HG02798 (cell line): ENCODE data around the gene RSPH4A.
"Not testable (repeated sequence)": the region's sequence is repeated elsewhere in the genome, so short reads cannot be mapped to it uniquely, and the experiment has no call there.

Experiments used
- ATAC-seq: cut with Tn5 transposase; IDR thresholded peaks from one replicate; pipeline ENCODE4 v1.9.1; 2021; ENCODE audit warnings: mild to moderate bottlenecking; ENCODE audit not compliant: unreplicated experiment, poor library complexity

Gene RSPH4A

DNA sequence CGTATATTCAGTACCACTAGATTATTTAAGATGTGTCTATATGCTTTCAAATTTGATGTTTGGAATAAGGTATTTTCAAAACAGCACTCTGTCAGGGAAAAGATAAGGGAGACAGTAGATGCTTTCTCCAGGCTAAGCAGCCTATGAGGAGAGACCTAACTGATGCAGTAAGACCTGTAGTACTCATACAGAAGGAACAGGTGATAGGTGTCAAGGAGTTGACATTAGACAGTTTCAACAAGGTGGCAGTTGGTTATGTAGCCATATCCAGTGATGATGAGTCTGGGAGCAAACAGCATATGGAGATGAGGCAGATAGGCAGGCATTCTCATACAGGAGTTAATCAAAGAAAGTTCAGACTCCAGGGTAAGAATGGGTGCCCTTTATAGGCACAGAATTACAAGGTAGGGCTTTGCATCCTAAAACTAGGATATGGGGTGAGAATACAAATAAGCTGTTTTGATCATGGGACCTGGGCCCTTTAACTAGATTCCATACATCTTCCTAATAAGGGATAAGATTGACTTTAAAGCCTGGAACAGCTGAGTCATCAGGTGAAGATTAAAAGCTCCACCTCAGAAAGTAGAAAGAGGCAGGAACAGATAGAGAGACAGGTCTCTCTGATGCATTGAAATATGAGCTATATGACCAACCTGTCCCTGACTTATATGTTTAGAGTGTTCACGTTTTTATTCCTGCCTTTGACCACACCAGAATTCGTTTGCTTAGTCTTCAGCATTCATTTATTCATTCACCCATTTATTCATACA lies 7.9 kb downstream of the RSPH4A start:
- ATAC-seq = no peak

DNA sequence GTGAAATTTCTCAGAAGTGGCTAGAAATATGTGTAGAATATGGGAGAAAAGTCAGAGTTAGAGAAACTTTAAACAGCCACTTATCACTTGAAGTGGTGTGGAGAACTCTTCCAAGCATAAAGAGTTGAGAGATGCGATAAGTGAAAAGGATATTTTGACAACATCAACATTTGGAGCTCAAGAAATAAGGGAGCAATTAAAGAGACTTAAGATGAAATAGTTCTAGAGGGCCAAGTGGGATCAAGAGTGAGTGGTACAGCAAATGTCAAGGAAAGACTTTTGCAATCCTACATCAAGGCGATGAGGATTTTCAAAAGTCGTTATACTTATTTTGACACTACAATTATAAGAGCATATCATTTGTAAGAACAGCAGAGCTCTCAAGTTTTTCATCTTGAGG lies 9.6 kb downstream of the RSPH4A start:
- ATAC-seq = no peak

- ATAC-seq = no peak
Measured at GRCh38 chr6:116629563-116629981, 13.3 kb downstream of the RSPH4A start.

DNA sequence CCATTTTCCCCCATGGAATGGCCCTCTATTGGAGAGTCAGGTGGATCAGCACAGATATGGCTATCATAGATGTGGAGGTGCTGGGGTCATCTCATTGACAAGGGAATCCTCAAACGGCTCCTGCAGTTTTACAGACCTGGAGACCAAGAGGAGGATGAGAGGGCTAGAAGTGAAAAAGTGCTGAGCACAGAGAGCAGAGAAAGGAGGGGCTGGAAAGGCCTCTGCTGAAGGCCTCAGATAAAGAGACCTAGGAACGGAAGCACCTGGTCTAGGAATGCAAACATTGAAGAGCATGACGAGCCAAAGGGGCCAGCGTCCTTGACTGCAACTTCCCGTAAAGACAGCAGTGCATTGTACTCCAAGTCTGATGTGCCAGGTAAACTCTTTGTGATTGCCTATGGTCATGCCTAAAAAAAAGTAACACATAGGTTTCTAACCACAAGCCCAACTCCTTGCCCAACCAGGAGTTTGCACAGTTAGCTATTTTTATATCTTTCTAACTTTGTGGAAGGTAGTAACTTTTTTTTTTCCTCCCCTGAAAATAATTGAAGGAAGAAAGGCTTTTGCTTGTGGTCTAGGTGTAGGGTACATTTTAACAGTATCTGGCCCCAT lies 15.2 kb downstream of the RSPH4A start:
- no peak for ATAC-seq

DNA sequence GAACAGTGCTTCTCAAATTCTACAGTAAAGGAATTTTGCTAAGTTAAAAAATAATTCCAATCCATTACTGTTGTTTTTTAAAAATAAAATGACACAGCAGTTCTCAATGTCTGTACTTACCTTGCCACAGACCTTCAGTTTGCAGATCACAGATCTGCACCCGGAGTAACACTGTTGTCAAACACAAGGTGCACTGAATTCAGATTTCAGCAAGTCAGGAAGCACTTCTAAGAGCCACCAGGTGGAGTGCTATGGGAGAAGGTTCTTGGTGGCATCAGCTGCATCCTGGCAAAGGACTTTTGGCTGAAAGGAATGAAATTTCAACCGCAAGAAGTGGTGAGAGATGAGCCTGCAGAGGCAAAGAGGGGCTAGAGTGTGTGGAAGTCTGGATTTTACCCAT lies 17.4 kb downstream of the RSPH4A start:
- ATAC-seq = no peak

- ATAC-seq = no peak
Measured at GRCh38 chr6:116648156-116648555, 31.9 kb downstream of the RSPH4A start.

GRCh38 chr6:116649129-116649528 lies 32.9 kb downstream of the RSPH4A start:
- ATAC-seq = no peak

GRCh38 chr6:116651916-116652315 lies 35.6 kb downstream of the RSPH4A start:
- ATAC-seq = no peak

- ATAC-seq = no peak
Measured at GRCh38 chr6:116661594-116661993, 45.3 kb downstream of the RSPH4A start.

- ATAC-seq = no peak
Measured at GRCh38 chr6:116662202-116662601, 45.9 kb downstream of the RSPH4A start.

GRCh38 chr6:116663308-116663707 lies 47.0 kb downstream of the RSPH4A start:
- ATAC-seq = no peak

- not testable (repeated sequence) for ATAC-seq
Measured at GRCh38 chr6:116664169-116664568, 47.9 kb downstream of the RSPH4A start.

GRCh38 chr6:116665464-116665863 lies 49.2 kb downstream of the RSPH4A start:
- ATAC-seq = no peak

DNA sequence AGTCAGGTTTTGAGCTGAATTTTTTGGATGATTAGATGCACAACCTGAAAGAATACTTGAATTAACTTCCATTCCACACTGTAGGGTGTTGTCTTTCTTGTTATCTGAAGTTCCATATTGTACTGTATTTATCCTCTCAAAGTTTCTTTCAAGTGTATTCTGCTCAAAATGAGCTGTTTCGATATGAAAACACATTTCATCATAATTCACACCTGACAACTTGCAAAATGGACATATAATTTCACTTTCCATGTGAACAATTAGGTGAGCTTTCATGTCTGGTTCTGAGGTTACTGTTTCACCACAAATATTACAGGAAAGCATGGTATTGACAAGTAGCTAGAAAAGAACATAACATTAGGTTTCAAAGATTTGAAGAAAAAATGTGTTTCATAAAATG lies 50.6 kb downstream of the RSPH4A start:
- ATAC-seq = peak; percentile 48

DNA sequence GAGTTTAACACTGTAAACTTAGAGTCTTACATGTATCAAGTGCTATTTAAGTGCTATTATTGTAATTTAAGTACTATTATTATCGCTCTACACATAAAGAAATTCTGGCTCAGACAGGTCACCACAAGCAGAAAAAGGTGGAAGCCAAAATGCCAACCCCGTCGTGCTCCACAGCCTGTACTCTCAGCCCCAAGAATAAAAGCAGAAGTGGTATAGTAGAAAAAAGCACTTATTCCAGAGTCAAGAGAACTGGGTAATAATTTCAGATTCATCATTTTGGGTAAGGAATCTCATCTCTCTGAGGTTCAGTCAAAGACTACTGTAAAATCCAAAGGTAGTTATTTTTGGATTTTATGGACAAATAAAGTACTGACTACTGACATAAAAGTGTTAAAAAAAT lies 51.3 kb downstream of the RSPH4A start:
- ATAC-seq = no peak

- ATAC-seq = no peak
Measured at GRCh38 chr6:116672306-116672705, 56.0 kb downstream of the RSPH4A start.

GRCh38 chr6:116676021-116676420 lies 59.7 kb downstream of the RSPH4A start:
- ATAC-seq = no peak

DNA sequence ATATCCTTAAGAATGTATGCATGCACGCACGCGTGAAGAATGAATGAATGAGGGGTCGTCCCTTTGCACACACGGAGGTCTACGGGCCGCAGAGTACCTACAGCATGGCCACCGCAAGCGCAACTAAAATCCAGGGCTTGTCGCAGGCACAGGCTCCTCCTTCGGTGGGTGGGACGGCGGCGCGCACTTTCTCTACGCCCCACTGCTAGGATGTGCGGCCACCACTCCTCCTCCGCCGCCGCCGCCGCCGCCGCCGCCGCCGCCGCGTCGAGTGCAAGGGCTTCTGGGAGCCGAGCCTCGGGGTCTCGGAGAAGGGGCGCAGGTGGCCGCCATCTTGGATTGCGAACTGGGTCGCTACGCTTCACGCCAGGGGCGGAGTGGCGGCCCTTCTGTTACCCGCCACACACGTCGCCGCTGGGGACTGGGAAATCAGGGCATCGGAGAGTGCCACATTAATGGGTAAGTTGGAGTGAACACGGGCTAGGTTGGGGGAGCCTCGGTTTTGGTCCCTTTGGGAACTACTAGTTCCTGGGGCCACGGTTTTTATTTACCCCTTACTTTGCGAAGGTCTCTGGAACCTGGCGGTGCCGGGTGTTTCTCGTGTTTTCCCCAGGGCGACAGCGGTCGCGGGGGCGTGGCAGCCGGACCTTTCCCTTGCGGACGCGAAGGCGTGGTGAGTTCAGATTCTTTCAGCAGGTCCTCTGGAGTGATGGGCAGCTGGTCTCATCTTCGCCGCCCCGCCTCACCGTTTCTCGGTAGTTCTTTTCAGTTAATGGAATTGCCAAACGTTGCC lies 64.8 kb downstream of the RSPH4A start, which contains the start of gene KPNA5:
Gene KPNA5, plus strand, starts transcription at position 332 of the 793 bp plus-strand sequence. Its CDS starts 124 bp downstream, at position 456.
- ATAC-seq = peak; percentile 95

DNA sequence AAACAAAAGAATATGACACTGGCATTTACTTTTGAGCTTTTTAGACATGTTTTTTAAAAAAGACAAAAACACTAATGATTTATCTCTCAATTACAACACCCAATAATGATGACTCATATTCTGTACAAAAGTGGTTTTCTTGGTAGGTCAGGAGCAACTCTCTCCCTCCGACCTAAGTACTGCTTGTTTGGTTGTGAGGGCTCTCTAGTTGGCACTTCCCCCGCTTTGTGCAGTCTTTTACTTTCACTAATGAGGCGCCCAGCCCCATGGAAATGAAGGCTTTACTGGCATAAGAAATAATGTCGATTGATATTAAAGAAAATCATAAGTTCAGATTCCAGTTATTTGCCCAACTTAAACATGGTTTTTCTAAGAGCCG lies 66.0 kb downstream of the RSPH4A start:
- peak; percentile 27 for ATAC-seq
